RWPE1 (cell line): ENCODE measurements around the gene POSTN.

ENCODE experiments used
- CTCF ChIA-PET: fragments of 350-600 bp; sonication (Branson Sonifier 250); formaldehyde crosslinking; extraction: SDS; loops from one replicate; lab custom pipeline; 2021; lab: Yijun Ruan, JAX
- POLR2A ChIA-PET: fragments of 400-600 bp; formaldehyde crosslinking; extraction: SDS; loops from one replicate; lab custom pipeline; 2020; ENCODE audit warnings: antibody characterized with exemption; ENCODE audit not compliant: low non-redundant PET; lab: Yijun Ruan, JAX
- DNase-seq: peaks from one replicate; pipeline ENCODE4 v3.0.0; 2012; ENCODE audit warnings: low spot score
- H3K27ac ChIP-seq: fragments of 450-650 bp; 2 replicates; pipeline ENCODE4 v1.5.1; 2017
- TF ChIP-seq, protein P1 (sequence below): fragments of 450-650 bp; conservative IDR thresholded peaks from 2 replicates; pipeline ENCODE4 v1.5.1; 2017; ENCODE audit warnings: low read depth, mild to moderate bottlenecking

Gene POSTN

GRCh38 chr13:37636701-37637100 lies 38.1 kb upstream of the POSTN start:
- no peak overlapping the region for H3K27ac ChIP-seq
- ChIA-PET POLR2A (no interaction called here), CTCF (no interaction called here)
- TF ChIP-seq, protein P1, sequence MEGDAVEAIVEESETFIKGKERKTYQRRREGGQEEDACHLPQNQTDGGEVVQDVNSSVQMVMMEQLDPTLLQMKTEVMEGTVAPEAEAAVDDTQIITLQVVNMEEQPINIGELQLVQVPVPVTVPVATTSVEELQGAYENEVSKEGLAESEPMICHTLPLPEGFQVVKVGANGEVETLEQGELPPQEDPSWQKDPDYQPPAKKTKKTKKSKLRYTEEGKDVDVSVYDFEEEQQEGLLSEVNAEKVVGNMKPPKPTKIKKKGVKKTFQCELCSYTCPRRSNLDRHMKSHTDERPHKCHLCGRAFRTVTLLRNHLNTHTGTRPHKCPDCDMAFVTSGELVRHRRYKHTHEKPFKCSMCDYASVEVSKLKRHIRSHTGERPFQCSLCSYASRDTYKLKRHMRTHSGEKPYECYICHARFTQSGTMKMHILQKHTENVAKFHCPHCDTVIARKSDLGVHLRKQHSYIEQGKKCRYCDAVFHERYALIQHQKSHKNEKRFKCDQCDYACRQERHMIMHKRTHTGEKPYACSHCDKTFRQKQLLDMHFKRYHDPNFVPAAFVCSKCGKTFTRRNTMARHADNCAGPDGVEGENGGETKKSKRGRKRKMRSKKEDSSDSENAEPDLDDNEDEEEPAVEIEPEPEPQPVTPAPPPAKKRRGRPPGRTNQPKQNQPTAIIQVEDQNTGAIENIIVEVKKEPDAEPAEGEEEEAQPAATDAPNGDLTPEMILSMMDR, result no peak
- DNase-seq, result no peak

GRCh38 chr13:37632294-37632693 lies 33.7 kb upstream of the POSTN start:
- CTCF ChIA-PET, result interaction anchor here (0.6 to 1.2 kb wide), 3 partner anchors 15 to 468 kb away, joined by 3 read pairs; no protein-coding TSS in a partner anchor
- no peak for DNase-seq
- H3K27ac ChIP-seq, result no peak overlapping the region
- POLR2A ChIA-PET, result no interaction called here
- TF ChIP-seq, protein P1, result no peak

GRCh38 chr13:37627428-37627827 lies 28.9 kb upstream of the POSTN start:
- no peak for DNase-seq
- CTCF ChIA-PET, result no interaction called here
- POLR2A ChIA-PET, result no interaction called here
- TF ChIP-seq, protein P1, result no peak
- H3K27ac ChIP-seq, result no peak overlapping the region

DNA sequence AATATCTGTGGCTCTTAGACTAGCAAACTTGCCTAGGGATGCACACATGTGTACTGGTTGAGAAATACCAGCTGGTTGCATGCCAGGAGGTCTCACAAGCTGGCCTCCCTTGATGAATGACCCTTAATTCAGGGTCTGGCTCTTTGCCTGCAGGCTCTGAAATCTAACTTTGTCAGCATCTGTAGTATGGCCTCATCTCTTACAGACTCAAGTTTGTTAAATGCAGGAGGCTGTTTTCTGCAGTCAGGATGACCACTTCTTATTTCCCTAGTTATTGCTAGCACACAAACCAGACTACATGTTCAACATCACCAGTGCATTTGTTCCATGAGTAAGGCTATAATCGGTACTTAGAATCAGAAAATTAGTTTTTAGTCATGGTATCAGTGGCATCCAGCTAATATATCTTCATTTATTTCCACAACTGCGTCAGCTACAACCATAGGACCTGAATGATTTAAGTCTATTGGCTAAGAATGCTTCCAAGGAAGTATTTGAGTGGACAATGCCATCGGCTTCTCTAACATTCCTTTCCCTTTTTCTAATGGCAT lies 23.3 kb upstream of the POSTN start:
- H3K27ac ChIP-seq, result no peak overlapping the region
- TF ChIP-seq, protein P1, result no peak
- ChIA-PET POLR2A (no interaction called here), CTCF (no interaction called here)
- DNase-seq, result no peak

DNA sequence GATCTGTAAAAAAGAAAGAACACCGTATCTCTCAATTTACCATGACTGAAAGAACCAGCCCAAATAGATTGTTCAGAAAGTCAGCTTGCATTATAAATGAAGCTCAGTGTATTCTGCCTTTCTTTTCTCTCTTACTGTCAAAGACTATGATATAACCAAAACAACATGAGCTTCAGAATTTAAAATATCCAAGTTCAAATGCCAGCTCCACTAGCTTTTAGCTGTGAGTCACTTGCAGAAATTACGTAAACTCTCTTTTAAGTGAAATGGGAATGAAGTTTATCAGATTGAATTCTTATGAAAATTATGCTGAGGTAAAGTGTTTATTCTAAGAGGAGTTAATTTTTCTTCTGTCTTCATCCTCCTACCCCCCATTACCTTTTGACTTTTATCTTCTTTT lies 20.0 kb upstream of the POSTN start:
- no peak for DNase-seq

DNA sequence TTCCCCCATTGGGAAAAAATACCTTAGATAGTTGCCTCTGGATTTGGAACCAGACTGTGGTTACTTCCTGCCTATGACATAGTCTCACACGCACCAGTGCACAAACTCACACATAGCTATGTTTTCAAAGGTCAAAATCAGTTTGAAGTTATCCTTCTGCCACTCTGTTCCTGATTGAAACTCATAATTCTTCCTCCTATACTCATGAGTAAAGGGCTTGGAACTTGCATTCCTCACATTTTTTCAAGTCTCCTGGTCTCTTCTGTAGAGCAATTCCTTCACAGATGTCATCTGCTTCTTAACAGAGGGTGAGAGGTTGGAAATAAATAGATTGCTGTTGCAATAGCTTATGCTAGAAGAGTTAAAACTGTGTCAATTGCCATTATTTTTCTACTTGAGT lies 18.6 kb upstream of the POSTN start:
- H3K27ac ChIP-seq, result no peak overlapping the region
- ChIA-PET POLR2A (no interaction called here), CTCF (interaction anchor here (1.1 kb wide), 1 partner anchor 15 kb away, joined by 3 read pairs; no protein-coding TSS in a partner anchor)
- DNase-seq, result no peak
- TF ChIP-seq, protein P1, result no peak

More for the DNA sequence above, 20.0 kb upstream of the POSTN start:
- no peak overlapping the region for H3K27ac ChIP-seq
- ChIA-PET POLR2A (no interaction called here), CTCF (interaction anchor here (1.1 kb wide), 1 partner anchor 940 kb away, joined by 3 read pairs; no protein-coding TSS in a partner anchor)
- TF ChIP-seq, protein P1, result no peak
